ENCODE results near the gene ERGIC2. TPM values are rescaled to one million over a fixed set of nuclear protein-coding genes. Genes with fewer than 3 reads are reported as not detected.
"Not testable (repeated sequence)": the region's sequence is repeated elsewhere in the genome, so short reads cannot be mapped to it uniquely, and the experiment has no call there.

The ERGIC2 gene
- total and polyA plus RNA-seq, 2 donors: 53.8 to 69.0 TPM

DNA sequence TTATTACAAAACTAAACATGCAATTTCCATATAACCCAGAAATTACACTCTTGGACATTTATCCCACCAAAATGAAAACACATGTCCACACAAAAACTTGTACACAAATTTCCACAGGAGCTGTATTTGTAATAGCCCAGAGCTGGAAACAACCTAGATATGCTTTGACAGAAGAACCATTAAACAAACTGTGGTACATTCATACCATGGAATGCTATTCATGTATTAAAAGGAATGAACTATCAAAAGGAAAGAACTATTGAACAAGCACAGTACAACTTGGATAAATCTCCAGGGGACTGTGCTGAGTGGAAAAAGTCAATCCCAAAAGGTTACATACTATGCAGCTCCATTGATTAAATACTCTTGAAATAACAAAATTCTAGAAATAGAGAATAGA lies 35.8 kb upstream of the ERGIC2 start:
- no peak overlapping the region for H3K27ac ChIP-seq (ENCODE audit: low read depth in 1 of 2, low read length in 1 of 2)
- H3K27me3 ChIP-seq (ENCODE audit: control insufficient read depth in 2 of 2, insufficient read depth in 1 of 2, low read length in 1 of 2): no peaks in the 10 kb centered on the region
- no peak for DNase-seq (ENCODE audit: low read depth in 6 of 9, low spot score in 9 of 9)
- H3K9me3 ChIP-seq (ENCODE audit: control insufficient read depth in 2 of 2, insufficient read depth in 1 of 2, low read length in 1 of 2): no peaks in the 10 kb centered on the region
- no peak overlapping the region for H3K4me3 ChIP-seq (ENCODE audit: low read length in 2 of 2)
- no peaks in the 10 kb centered on the region for H3K4me1 ChIP-seq (ENCODE audit: control insufficient read depth in 2 of 2, insufficient read depth in 2 of 2, low read length in 2 of 2)
- no peaks in the 10 kb centered on the region for H3K36me3 ChIP-seq (ENCODE audit: control insufficient read depth in 2 of 2, insufficient read depth in 2 of 2, low read length in 1 of 2)

- H3K36me3 ChIP-seq (ENCODE audit: control insufficient read depth in 2 of 2, insufficient read depth in 2 of 2, low read length in 1 of 2): no peaks in the 10 kb centered on the region
- WGBS: 56% methylated on average over 4 of the region's 4 CpGs
- H3K9me3 ChIP-seq (ENCODE audit: control insufficient read depth in 2 of 2, insufficient read depth in 1 of 2, low read length in 1 of 2): no peaks in the 10 kb centered on the region
- DNase-seq (ENCODE audit: low read depth in 6 of 9, low spot score in 9 of 9): no peak
- no peaks in the 10 kb centered on the region for H3K27me3 ChIP-seq (ENCODE audit: control insufficient read depth in 2 of 2, insufficient read depth in 1 of 2, low read length in 1 of 2)
- H3K4me3 ChIP-seq (ENCODE audit: low read length in 2 of 2): no peak overlapping the region
- no peaks in the 10 kb centered on the region for H3K4me1 ChIP-seq (ENCODE audit: control insufficient read depth in 2 of 2, insufficient read depth in 2 of 2, low read length in 2 of 2)
- no peak overlapping the region for H3K27ac ChIP-seq (ENCODE audit: low read depth in 1 of 2, low read length in 1 of 2)
Observed at GRCh38 chr12:29415111-29415510, 34.1 kb upstream of the ERGIC2 start.

- no peak for DNase-seq (ENCODE audit: low read depth in 6 of 9, low spot score in 9 of 9)
- H3K4me3 ChIP-seq (ENCODE audit: low read length in 2 of 2): no peak overlapping the region
- H3K27me3 ChIP-seq (ENCODE audit: control insufficient read depth in 2 of 2, insufficient read depth in 1 of 2, low read length in 1 of 2): no peaks in the 10 kb centered on the region
- H3K4me1 ChIP-seq (ENCODE audit: control insufficient read depth in 2 of 2, insufficient read depth in 2 of 2, low read length in 2 of 2): no peaks in the 10 kb centered on the region
- H3K27ac ChIP-seq (ENCODE audit: low read depth in 1 of 2, low read length in 1 of 2): no peak overlapping the region
- no peaks in the 10 kb centered on the region for H3K9me3 ChIP-seq (ENCODE audit: control insufficient read depth in 2 of 2, insufficient read depth in 1 of 2, low read length in 1 of 2)
- no peaks in the 10 kb centered on the region for H3K36me3 ChIP-seq (ENCODE audit: control insufficient read depth in 2 of 2, insufficient read depth in 2 of 2, low read length in 1 of 2)
Observed at GRCh38 chr12:29414368-29414767, 33.4 kb upstream of the ERGIC2 start.

- Histone ChIP-seq H3K9me3 (ENCODE audit: control insufficient read depth in 2 of 2, insufficient read depth in 1 of 2, low read length in 1 of 2) (no peaks in the 10 kb centered on the region), H3K4me1 (ENCODE audit: control insufficient read depth in 2 of 2, insufficient read depth in 2 of 2, low read length in 2 of 2) (no peaks in the 10 kb centered on the region), H3K4me3 (ENCODE audit: low read length in 2 of 2) (no peak overlapping the region), H3K36me3 (ENCODE audit: control insufficient read depth in 2 of 2, insufficient read depth in 2 of 2, low read length in 1 of 2) (no peaks in the 10 kb centered on the region), H3K27me3 (ENCODE audit: control insufficient read depth in 2 of 2, insufficient read depth in 1 of 2, low read length in 1 of 2) (no peaks in the 10 kb centered on the region), H3K27ac (ENCODE audit: low read depth in 1 of 2, low read length in 1 of 2) (no peak overlapping the region)
- DNase-seq (ENCODE audit: low read depth in 6 of 9, low spot score in 9 of 9): no peak
- WGBS: 69% methylated on average over 4 of the region's 4 CpGs
Observed at GRCh38 chr12:29405561-29405960, 24.6 kb upstream of the ERGIC2 start.

GRCh38 chr12:29403991-29404390 lies 23.0 kb upstream of the ERGIC2 start:
- 79% methylated on average over 4 of the region's 4 CpGs for WGBS
- Histone ChIP-seq H3K9me3 (ENCODE audit: control insufficient read depth in 2 of 2, insufficient read depth in 1 of 2, low read length in 1 of 2) (no peaks in the 10 kb centered on the region), H3K4me1 (ENCODE audit: control insufficient read depth in 2 of 2, insufficient read depth in 2 of 2, low read length in 2 of 2) (no peaks in the 10 kb centered on the region), H3K27me3 (ENCODE audit: control insufficient read depth in 2 of 2, insufficient read depth in 1 of 2, low read length in 1 of 2) (no peaks in the 10 kb centered on the region), H3K27ac (ENCODE audit: low read depth in 1 of 2, low read length in 1 of 2) (no peak overlapping the region), H3K36me3 (ENCODE audit: control insufficient read depth in 2 of 2, insufficient read depth in 2 of 2, low read length in 1 of 2) (no peaks in the 10 kb centered on the region), H3K4me3 (ENCODE audit: low read length in 2 of 2) (no peak overlapping the region)
- no peak for DNase-seq (ENCODE audit: low read depth in 6 of 9, low spot score in 9 of 9)

DNA sequence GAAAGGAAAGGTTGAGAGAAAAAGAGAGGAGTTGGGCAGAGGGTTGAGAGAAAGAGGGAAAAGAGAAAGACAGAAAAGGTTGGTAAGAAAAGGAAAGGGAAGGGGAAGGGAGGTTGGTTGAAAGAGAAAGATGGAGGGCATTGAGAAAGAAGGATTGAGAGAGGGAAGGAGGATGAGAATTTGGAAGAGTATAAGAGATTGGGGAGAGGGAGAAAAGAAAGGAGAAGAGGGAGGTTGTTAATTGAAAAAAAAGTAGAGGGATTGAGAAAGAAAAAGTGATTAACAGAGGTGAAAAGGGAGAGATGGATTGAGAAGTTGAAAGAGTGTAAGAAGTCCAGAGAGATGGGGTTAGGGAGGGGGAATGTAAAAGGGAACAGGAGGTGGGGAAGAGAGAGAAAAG lies 21.5 kb upstream of the ERGIC2 start:
- no peak overlapping the region for H3K4me3 ChIP-seq (ENCODE audit: low read length in 2 of 2)
- DNase-seq (ENCODE audit: low read depth in 6 of 9, low spot score in 9 of 9): no peak
- H3K27ac ChIP-seq (ENCODE audit: low read depth in 1 of 2, low read length in 1 of 2): no peak overlapping the region
- no peaks in the 10 kb centered on the region for H3K27me3 ChIP-seq (ENCODE audit: control insufficient read depth in 2 of 2, insufficient read depth in 1 of 2, low read length in 1 of 2)
- H3K9me3 ChIP-seq (ENCODE audit: control insufficient read depth in 2 of 2, insufficient read depth in 1 of 2, low read length in 1 of 2): no peaks in the 10 kb centered on the region
- H3K4me1 ChIP-seq (ENCODE audit: control insufficient read depth in 2 of 2, insufficient read depth in 2 of 2, low read length in 2 of 2): no peaks in the 10 kb centered on the region
- no peaks in the 10 kb centered on the region for H3K36me3 ChIP-seq (ENCODE audit: control insufficient read depth in 2 of 2, insufficient read depth in 2 of 2, low read length in 1 of 2)

GRCh38 chr12:29398495-29398894 lies 17.5 kb upstream of the ERGIC2 start:
- H3K9me3 ChIP-seq (ENCODE audit: control insufficient read depth in 2 of 2, insufficient read depth in 1 of 2, low read length in 1 of 2): no peaks in the 10 kb centered on the region
- no peaks in the 10 kb centered on the region for H3K36me3 ChIP-seq (ENCODE audit: control insufficient read depth in 2 of 2, insufficient read depth in 2 of 2, low read length in 1 of 2)
- H3K4me1 ChIP-seq (ENCODE audit: control insufficient read depth in 2 of 2, insufficient read depth in 2 of 2, low read length in 2 of 2): no peaks in the 10 kb centered on the region
- H3K4me3 ChIP-seq (ENCODE audit: low read length in 2 of 2): no peak overlapping the region
- 100% methylated on average over 1 of the region's 1 CpG for WGBS
- H3K27me3 ChIP-seq (ENCODE audit: control insufficient read depth in 2 of 2, insufficient read depth in 1 of 2, low read length in 1 of 2): no peaks in the 10 kb centered on the region
- DNase-seq (ENCODE audit: low read depth in 6 of 9, low spot score in 9 of 9): no peak
- H3K27ac ChIP-seq (ENCODE audit: low read depth in 1 of 2, low read length in 1 of 2): no peak overlapping the region

DNA sequence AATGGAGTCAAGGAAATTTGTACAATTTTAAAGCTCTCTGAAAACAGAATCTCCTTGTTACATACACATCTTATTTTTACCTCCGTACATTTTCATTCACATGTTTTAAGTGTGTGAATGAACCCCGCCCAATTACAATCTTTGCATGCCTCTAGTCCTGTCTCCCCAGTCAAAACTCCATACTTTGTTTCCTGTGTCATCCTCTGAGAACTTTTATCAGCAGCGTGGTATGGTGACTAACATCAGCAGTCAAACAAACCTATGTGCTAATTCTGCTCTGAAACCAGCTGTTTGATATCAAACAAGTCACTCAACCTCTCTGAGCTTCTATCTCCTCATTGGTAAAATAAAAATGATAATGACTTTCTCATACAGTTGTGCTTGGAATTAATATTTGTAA lies 15.8 kb upstream of the ERGIC2 start:
- no peaks in the 10 kb centered on the region for H3K36me3 ChIP-seq (ENCODE audit: control insufficient read depth in 2 of 2, insufficient read depth in 2 of 2, low read length in 1 of 2)
- no peak overlapping the region for H3K4me3 ChIP-seq (ENCODE audit: low read length in 2 of 2)
- no peak overlapping the region for H3K27ac ChIP-seq (ENCODE audit: low read depth in 1 of 2, low read length in 1 of 2)
- no peaks in the 10 kb centered on the region for H3K9me3 ChIP-seq (ENCODE audit: control insufficient read depth in 2 of 2, insufficient read depth in 1 of 2, low read length in 1 of 2)
- 92% methylated on average over 3 of the region's 3 CpGs for WGBS
- no peaks in the 10 kb centered on the region for H3K27me3 ChIP-seq (ENCODE audit: control insufficient read depth in 2 of 2, insufficient read depth in 1 of 2, low read length in 1 of 2)
- no peak for DNase-seq (ENCODE audit: low read depth in 6 of 9, low spot score in 9 of 9)
- H3K4me1 ChIP-seq (ENCODE audit: control insufficient read depth in 2 of 2, insufficient read depth in 2 of 2, low read length in 2 of 2): no peaks in the 10 kb centered on the region

- H3K27ac ChIP-seq (ENCODE audit: low read depth in 1 of 2, low read length in 1 of 2): no peak overlapping the region
- WGBS: 95% methylated on average over 1 of the region's 1 CpG
- no peaks in the 10 kb centered on the region for H3K27me3 ChIP-seq (ENCODE audit: control insufficient read depth in 2 of 2, insufficient read depth in 1 of 2, low read length in 1 of 2)
- H3K4me3 ChIP-seq (ENCODE audit: low read length in 2 of 2): no peak overlapping the region
- no peaks in the 10 kb centered on the region for H3K9me3 ChIP-seq (ENCODE audit: control insufficient read depth in 2 of 2, insufficient read depth in 1 of 2, low read length in 1 of 2)
- no peaks in the 10 kb centered on the region for H3K36me3 ChIP-seq (ENCODE audit: control insufficient read depth in 2 of 2, insufficient read depth in 2 of 2, low read length in 1 of 2)
- H3K4me1 ChIP-seq (ENCODE audit: control insufficient read depth in 2 of 2, insufficient read depth in 2 of 2, low read length in 2 of 2): no peaks in the 10 kb centered on the region
- DNase-seq (ENCODE audit: low read depth in 6 of 9, low spot score in 9 of 9): no peak
Observed at GRCh38 chr12:29395356-29395755, 14.4 kb upstream of the ERGIC2 start.

DNA sequence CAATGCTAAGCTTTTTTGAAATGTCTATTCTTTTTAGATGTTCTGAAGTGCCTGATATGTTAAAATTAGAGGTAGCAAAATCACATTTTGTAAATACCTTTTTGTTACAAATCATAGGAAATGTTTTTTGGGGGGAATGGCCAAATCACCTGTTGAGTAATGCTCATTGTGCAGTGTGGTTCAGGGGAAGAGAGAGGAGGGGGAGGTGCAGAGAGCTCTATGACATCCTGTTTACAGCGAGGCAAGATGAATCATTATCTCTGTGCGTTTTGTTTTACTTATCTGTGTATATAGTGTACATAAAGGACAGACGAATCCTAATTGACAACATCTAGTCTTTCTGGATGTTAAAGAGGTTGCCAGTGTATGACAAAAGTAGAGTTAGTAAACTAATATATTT lies 9.4 kb upstream of the ERGIC2 start:
- H3K27ac ChIP-seq (ENCODE audit: low read depth in 1 of 2, low read length in 1 of 2); H3K9me3 ChIP-seq (ENCODE audit: control insufficient read depth in 2 of 2, insufficient read depth in 1 of 2, low read length in 1 of 2); H3K4me1 ChIP-seq (ENCODE audit: control insufficient read depth in 2 of 2, insufficient read depth in 2 of 2, low read length in 2 of 2); H3K27me3 ChIP-seq (ENCODE audit: control insufficient read depth in 2 of 2, insufficient read depth in 1 of 2, low read length in 1 of 2); H3K4me3 ChIP-seq (ENCODE audit: low read length in 2 of 2); H3K36me3 ChIP-seq (ENCODE audit: control insufficient read depth in 2 of 2, insufficient read depth in 2 of 2, low read length in 1 of 2): not testable (repeated sequence)
- DNase-seq (ENCODE audit: low read depth in 6 of 9, low spot score in 9 of 9): peak in 7 of 9 donors; percentile 15 to 72 (median 32)
- 72% methylated on average over 3 of the region's 3 CpGs for WGBS
